ENCODE measurements around the gene DNASE1L3. TPM values are rescaled to one million over a fixed set of nuclear protein-coding genes. Genes with fewer than 3 reads are reported as not detected.
"Not testable (repeated sequence)": the region's sequence is repeated elsewhere in the genome, so short reads cannot be mapped to it uniquely, and the experiment has no call there.

The DNASE1L3 gene
- polyA plus RNA-seq, 3 donors: 0.19 TPM; not detected in 2

DNA sequence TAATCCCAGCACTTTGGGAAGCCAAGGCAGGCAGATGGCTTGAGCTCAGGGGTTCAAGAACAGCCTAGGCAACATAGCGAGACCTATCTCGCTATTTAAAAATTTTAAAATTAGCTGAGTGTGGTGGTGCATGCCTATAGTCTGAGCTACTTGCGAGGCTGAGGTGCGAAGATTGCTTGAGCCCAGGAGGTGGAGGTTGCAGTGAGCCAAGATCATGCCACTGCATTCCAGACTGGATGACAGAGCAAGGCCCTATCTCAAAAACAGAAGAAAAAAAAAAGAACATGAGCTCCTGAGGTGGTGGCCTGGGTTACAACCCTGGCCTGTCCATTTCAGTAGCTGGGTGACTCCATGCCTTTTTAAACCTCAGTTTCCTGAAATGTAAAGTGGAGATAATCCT, 7.2 kb downstream of the DNASE1L3 start:
- no peaks in the 10 kb centered on the region for H3K79me2 ChIP-seq (ENCODE audit: insufficient read depth, low read length)
- DNase-seq: no peak
- H3K4me3 ChIP-seq (replicated peaks in 1 of 3; ENCODE audit: low read depth in 2 of 3, low read length in 3 of 3): no peak overlapping the region
- H3K27ac ChIP-seq (ENCODE audit: low read depth in 1 of 2, low read length in 2 of 2): no peak overlapping the region
- TF ChIP-seq, protein P1, sequence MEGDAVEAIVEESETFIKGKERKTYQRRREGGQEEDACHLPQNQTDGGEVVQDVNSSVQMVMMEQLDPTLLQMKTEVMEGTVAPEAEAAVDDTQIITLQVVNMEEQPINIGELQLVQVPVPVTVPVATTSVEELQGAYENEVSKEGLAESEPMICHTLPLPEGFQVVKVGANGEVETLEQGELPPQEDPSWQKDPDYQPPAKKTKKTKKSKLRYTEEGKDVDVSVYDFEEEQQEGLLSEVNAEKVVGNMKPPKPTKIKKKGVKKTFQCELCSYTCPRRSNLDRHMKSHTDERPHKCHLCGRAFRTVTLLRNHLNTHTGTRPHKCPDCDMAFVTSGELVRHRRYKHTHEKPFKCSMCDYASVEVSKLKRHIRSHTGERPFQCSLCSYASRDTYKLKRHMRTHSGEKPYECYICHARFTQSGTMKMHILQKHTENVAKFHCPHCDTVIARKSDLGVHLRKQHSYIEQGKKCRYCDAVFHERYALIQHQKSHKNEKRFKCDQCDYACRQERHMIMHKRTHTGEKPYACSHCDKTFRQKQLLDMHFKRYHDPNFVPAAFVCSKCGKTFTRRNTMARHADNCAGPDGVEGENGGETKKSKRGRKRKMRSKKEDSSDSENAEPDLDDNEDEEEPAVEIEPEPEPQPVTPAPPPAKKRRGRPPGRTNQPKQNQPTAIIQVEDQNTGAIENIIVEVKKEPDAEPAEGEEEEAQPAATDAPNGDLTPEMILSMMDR (IDR thresholded peaks at IDR 0.05): no peak
- intact Hi-C loops (cut with micrococcal nuclease): no loop called here
- H2AFZ ChIP-seq (ENCODE audit: insufficient read depth, low read depth, low read length, poor library complexity, severe bottlenecking): no peak overlapping the region
- WGBS (ENCODE audit: insufficient coverage): 100% methylated on average over 4 of the region's 4 CpGs
- Mint-ChIP-seq H3K9me3 (peaks cover 0 to 10% (median 4%) of the 10 kb centered on the region in 7 donors), H3K36me3 (no peaks in the 10 kb centered on the region), H3K4me1 (peaks cover 19% of the 10 kb centered on the region), H3K4me3 (no peak overlapping the region), H3K27me3 (ENCODE audit: low read depth in 3 of 3) (peaks cover 4 to 7% (median 6%) of the 10 kb centered on the region in 3 donors), H3K27ac (no peak overlapping the region)
- H3K27me3 ChIP-seq (ENCODE audit: control insufficient read depth in 2 of 2, insufficient read depth in 2 of 2, low read length in 2 of 2): no peaks in the 10 kb centered on the region
- H4K20me1 ChIP-seq (ENCODE audit: insufficient read depth, low read length): no peaks in the 10 kb centered on the region
- H3K4me2 ChIP-seq (replicated peaks; ENCODE audit: extremely low read depth, low read length, poor library complexity, severe bottlenecking): no peak overlapping the region
- peaks cover 9 to 12% of the 10 kb centered on the region in 2 donors for H3K4me1 ChIP-seq (ENCODE audit: control insufficient read depth in 1 of 2, insufficient read depth in 2 of 2, low read length in 2 of 2)
- no peaks in the 10 kb centered on the region for H3K36me3 ChIP-seq (replicated peaks in 1 of 2; ENCODE audit: control insufficient read depth in 1 of 2, insufficient read depth in 2 of 2, low read length in 2 of 2)
- no peaks in the 10 kb centered on the region for H3K9me3 ChIP-seq (replicated peaks in 1 of 2; ENCODE audit: control insufficient read depth in 1 of 2, insufficient read depth in 1 of 2, low read length in 2 of 2)
- no peak overlapping the region for H3K9ac ChIP-seq (ENCODE audit: insufficient read depth, low read length, poor library complexity, severe bottlenecking)

DNA sequence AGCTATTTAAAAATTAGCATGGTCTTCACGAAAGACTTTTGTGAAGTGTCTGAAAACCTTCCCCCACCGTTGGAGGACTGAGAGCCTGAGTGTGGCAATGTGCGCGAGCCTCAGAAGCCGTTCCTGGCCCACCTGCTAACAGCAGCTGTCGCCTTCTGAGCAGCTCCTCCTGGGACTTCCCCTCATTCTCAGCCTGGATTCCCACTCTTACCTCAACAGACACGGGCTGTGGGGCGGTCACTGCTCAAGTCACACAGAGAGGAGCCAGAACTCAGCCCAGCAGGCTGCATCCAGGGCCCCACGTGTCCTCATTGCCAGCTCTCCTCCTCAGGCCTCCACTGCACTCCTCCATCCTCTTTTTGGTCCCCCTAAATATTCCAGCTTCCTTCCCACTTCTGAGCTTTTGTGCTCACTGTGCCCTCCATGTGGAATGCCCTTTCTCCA, 7.8 kb downstream of the DNASE1L3 start:
- H3K27ac ChIP-seq (ENCODE audit: low read depth in 1 of 2, low read length in 2 of 2): no peak overlapping the region
- intact Hi-C loops (cut with micrococcal nuclease): no loop called here
- 72% methylated on average over 8 of the region's 9 CpGs for whole genome bisulfite sequencing (ENCODE audit: insufficient coverage)

DNA sequence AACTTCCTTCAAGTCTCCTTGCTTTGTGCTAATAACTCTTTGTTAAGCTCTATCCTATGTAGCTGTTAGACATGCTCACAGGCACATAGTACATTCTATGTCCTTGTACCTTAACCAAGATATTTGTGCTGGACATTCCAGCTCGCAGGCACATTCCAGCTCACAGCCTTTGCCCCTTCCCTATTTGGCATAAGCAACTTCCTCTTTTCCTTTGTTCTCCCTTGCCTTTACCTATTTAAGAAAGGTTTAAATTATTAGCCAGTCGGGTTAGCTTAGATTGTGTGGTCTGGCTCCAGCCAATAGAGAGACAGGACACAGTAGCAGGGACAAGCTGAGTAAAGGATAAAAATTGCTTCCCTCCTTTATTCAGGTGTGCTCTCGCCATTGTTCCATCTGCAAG, 9.3 kb downstream of the DNASE1L3 start:
- H3K9me3 Mint-ChIP-seq: peaks cover 0 to 10% (median 4%) of the 10 kb centered on the region in 7 donors
- peaks cover 23% of the 10 kb centered on the region for H3K4me1 Mint-ChIP-seq
- H3K4me3 ChIP-seq (replicated peaks in 1 of 3; ENCODE audit: low read depth in 2 of 3, low read length in 3 of 3); H3K79me2 ChIP-seq (ENCODE audit: insufficient read depth, low read length); H3K27ac ChIP-seq (ENCODE audit: low read depth in 1 of 2, low read length in 2 of 2); H4K20me1 ChIP-seq (ENCODE audit: insufficient read depth, low read length); H2AFZ ChIP-seq (ENCODE audit: insufficient read depth, low read depth, low read length, poor library complexity, severe bottlenecking); H3K36me3 Mint-ChIP-seq; H3K4me3 Mint-ChIP-seq; H3K27me3 Mint-ChIP-seq (ENCODE audit: low read depth in 3 of 3); H3K36me3 ChIP-seq (replicated peaks in 1 of 2; ENCODE audit: control insufficient read depth in 1 of 2, insufficient read depth in 2 of 2, low read length in 2 of 2); H3K4me2 ChIP-seq (replicated peaks; ENCODE audit: extremely low read depth, low read length, poor library complexity, severe bottlenecking); intact Hi-C loops (cut with micrococcal nuclease); H3K9ac ChIP-seq (ENCODE audit: insufficient read depth, low read length, poor library complexity, severe bottlenecking); H3K27me3 ChIP-seq (ENCODE audit: control insufficient read depth in 2 of 2, insufficient read depth in 2 of 2, low read length in 2 of 2); H3K9me3 ChIP-seq (replicated peaks in 1 of 2; ENCODE audit: control insufficient read depth in 1 of 2, insufficient read depth in 1 of 2, low read length in 2 of 2): not testable (repeated sequence)
- WGBS (ENCODE audit: insufficient coverage): no CpG with 5 or more reads among the region's 3 CpGs
- peak in 2 of 3 donors; percentile 23 to 39 for DNase-seq
- peak overlapping the region in 2 of 7 donors; percentile 32 to 61 for H3K27ac Mint-ChIP-seq
- H3K4me1 ChIP-seq (ENCODE audit: control insufficient read depth in 1 of 2, insufficient read depth in 2 of 2, low read length in 2 of 2): peaks cover 15 to 18% of the 10 kb centered on the region in 2 donors

More for the DNA sequence above, 7.8 kb downstream of the DNASE1L3 start:
- H3K27me3 ChIP-seq (ENCODE audit: control insufficient read depth in 2 of 2, insufficient read depth in 2 of 2, low read length in 2 of 2): no peaks in the 10 kb centered on the region
- no peak overlapping the region for H3K9ac ChIP-seq (ENCODE audit: insufficient read depth, low read length, poor library complexity, severe bottlenecking)
- H3K79me2 ChIP-seq (ENCODE audit: insufficient read depth, low read length): no peaks in the 10 kb centered on the region
- Mint-ChIP-seq H3K27me3 (ENCODE audit: low read depth in 3 of 3) (peaks cover 4 to 7% (median 4%) of the 10 kb centered on the region in 3 donors), H3K4me1 (peaks cover 21% of the 10 kb centered on the region), H3K9me3 (peaks cover 0 to 10% (median 4%) of the 10 kb centered on the region in 7 donors), H3K4me3 (no peak overlapping the region), H3K27ac (no peak overlapping the region), H3K36me3 (no peaks in the 10 kb centered on the region)
- no peaks in the 10 kb centered on the region for H3K36me3 ChIP-seq (replicated peaks in 1 of 2; ENCODE audit: control insufficient read depth in 1 of 2, insufficient read depth in 2 of 2, low read length in 2 of 2)
- peaks cover 9 to 12% of the 10 kb centered on the region in 2 donors for H3K4me1 ChIP-seq (ENCODE audit: control insufficient read depth in 1 of 2, insufficient read depth in 2 of 2, low read length in 2 of 2)
- TF ChIP-seq, protein P1 (IDR thresholded peaks at IDR 0.05): no peak
- no peak overlapping the region for H3K4me2 ChIP-seq (replicated peaks; ENCODE audit: extremely low read depth, low read length, poor library complexity, severe bottlenecking)
- H3K4me3 ChIP-seq (replicated peaks in 1 of 3; ENCODE audit: low read depth in 2 of 3, low read length in 3 of 3): no peak overlapping the region
- no peaks in the 10 kb centered on the region for H3K9me3 ChIP-seq (replicated peaks in 1 of 2; ENCODE audit: control insufficient read depth in 1 of 2, insufficient read depth in 1 of 2, low read length in 2 of 2)
- H2AFZ ChIP-seq (ENCODE audit: insufficient read depth, low read depth, low read length, poor library complexity, severe bottlenecking): no peak overlapping the region
- no peak for DNase-seq
- H4K20me1 ChIP-seq (ENCODE audit: insufficient read depth, low read length): no peaks in the 10 kb centered on the region

All from CD14-positive monocyte (primary cell).